Neural progenitor cell (in vitro differentiated cells): Measurements from ENCODE around the gene TBC1D17.

ENCODE experiments used
- CTCF ChIP-seq: fragments of 200-600 bp; sonication (generic); IDR thresholded peaks from 2 replicates; pipeline ENCODE4 v1.5.1; 2017; ENCODE audit warnings: antibody characterized with exemption, mild to moderate bottlenecking
- EZH2 ChIP-seq: fragments of 200-600 bp; sonication (generic); IDR thresholded peaks from 2 replicates; pipeline ENCODE4 v1.6.1; 2017; ENCODE audit warnings: antibody characterized with exemption, mild to moderate bottlenecking, moderate library complexity

GRCh38 chr19:49829721-49830120, 47.8 kb upstream of the TBC1D17 start:
- TF ChIP-seq CTCF (no peak), EZH2 (no peak)
